Adrenal gland (tissue), 12 donors: ENCODE results near the gene PPM1F. TPM values are rescaled to one million over a fixed set of nuclear protein-coding genes. Genes with fewer than 3 reads are reported as not detected.
A peak's percentile ranks its signal among the peaks of the same experiment; 100 is the strongest.

Source experiments
- DNase-seq, 7 donors: peaks; one replicate each; pipeline ENCODE4 v3.0.0-alpha.2; 2019 to 2020
- H3K27ac ChIP-seq, 5 donors: fragments of 200-600 bp; sonication (generic) in 4 of 5; 1 replicate in 3 of 5; 2 replicates in 2 of 5; pipeline versions ENCODE4 v1.5.1 to v1.8.0; 2016 to 2020; ENCODE audit warnings: mild to moderate bottlenecking in 1 of 5
- H3K27me3 ChIP-seq: fragments of 200-600 bp; 2 replicates; pipeline ENCODE4 v1.8.0; 2021
- H3K36me3 ChIP-seq, 2 donors: fragments of 200-600 bp; replicated peaks in 1 of 2; 1 replicate in 1 of 2; 2 replicates in 1 of 2; pipeline versions ENCODE4 v1.5.1 to v1.8.0; 2018 to 2022
- H3K4me1 ChIP-seq, 2 donors: fragments of 200-600 bp; replicated peaks in 1 of 2; 1 replicate in 1 of 2; 2 replicates in 1 of 2; pipeline versions ENCODE4 v1.5.1 to v1.8.0; 2018 to 2021
- H3K4me3 ChIP-seq, 4 donors: fragments of 200-600 bp; sonication (generic) in 3 of 4; one replicate each; pipeline ENCODE4 v1.5.1; 2016 to 2018
- H3K9me3 ChIP-seq, 3 donors: fragments of 200-600 bp; sonication (generic) in 1 of 3; replicated peaks in 1 of 3; 1 replicate in 2 of 3; 2 replicates in 1 of 3; pipeline versions ENCODE4 v1.5.1 to v1.8.0; 2016 to 2021
- POLR2A ChIP-seq, 2 donors: fragments of 450-650 bp; IDR thresholded peaks; one replicate each; pipeline ENCODE4 v1.6.1; 2017; ENCODE audit warnings: antibody characterized with exemption in 2 of 2, mild to moderate bottlenecking in 2 of 2, moderate library complexity in 1 of 2
- whole genome bisulfite sequencing, 4 donors: extraction: QIAGEN DNeasy Blood & Tissue Kit in 2 of 4; methylation state at CpG; one replicate each; pipeline versions ENCODE4 v1.1.5 to v1.1.7; 2013 to 2017; 5-methylcytosine and 5-hydroxymethylcytosine counted together
- intact Hi-C, 2 donors: fragments of 100-400 bp; cut with DNase I; formaldehyde crosslinking; loops; one replicate each; pipeline versions ENCODE4 v1.14.1 to v1.15.0; 2022 to 2023
- polyA plus RNA-seq, 3 donors: library from polyadenylated mRNA; stranded (reverse); fragments of 200-250 nt in 2 of 3; fragments of 350-450 nt in 1 of 3; fragmentation: Illumina TruSeq in 1 of 3; extraction: RNeasy Lipid Tissue Mini Kit (QIAGEN cat#74804) in 1 of 3; gene quantifications; one replicate each; pipeline ENCODE4 v1.2.3, GENCODE V29; 2013 to 2014
- total RNA-seq, 9 donors: library from RNA; depleted of rRNA in 4 of 9; stranded (reverse); fragments of >200 nt in 4 of 9; fragments of 120-200 nt in 1 of 9; fragmentation: NEBNext Ultra II Directional in 1 of 9; extraction: Animal tissue kit (Norgen Biotek cat#: 25700) in 1 of 9; gene quantifications; one replicate each; pipeline versions ENCODE4 v1.1.0 to v1.2.4, GENCODE V29; 2013 to 2023
- TF ChIP-seq, protein P1 (sequence below), 6 experiments: fragments of 450-650 bp in 4 of 6; fragments of 200-600 bp in 2 of 6; sonication (generic) in 1 of 6; IDR thresholded peaks; 1 replicate in 5 of 6; 2 replicates in 1 of 6; pipeline versions ENCODE4 v1.5.1 to v1.8.0; 2016 to 2021; ENCODE audit warnings: antibody characterized with exemption in 6 of 6, mild to moderate bottlenecking in 2 of 6, moderate library complexity in 1 of 6
- donor health status: healthy with polysubstance abuse.
- donor health status: Bipolar disorder and iron deficiency.
- donor health status: DM: yes; HTN: yes; CAD: no.
- donor health status: DM: no; HTN: no; CAD: no.
- donor health status: DM: no; HTN: no; CAD: no.
- donor health status: DM: yes; HTN: yes; CAD: no.

The PPM1F gene
- total and polyA plus RNA-seq, 12 donors, result 9.9 to 60.6 (median 44.0) TPM

- intact Hi-C loops, result loop anchor here in 1 of 2 donors (10.0 kb wide), 1 partner anchor 233 kb away; no protein-coding TSS in a partner anchor
- peaks cover 27 to 40% of the 10 kb centered on the region in 2 donors for H3K4me1 ChIP-seq
- no peaks in the 10 kb centered on the region for H3K27me3 ChIP-seq
- H3K27ac ChIP-seq, result peak overlapping the region in 2 of 5 donors; percentile 24 to 50
- H3K36me3 ChIP-seq, result peaks cover 0 to 20% of the 10 kb centered on the region in 2 donors
- TF ChIP-seq POLR2A (IDR thresholded peaks at IDR 0.05), result no peak
- TF ChIP-seq, protein P1, sequence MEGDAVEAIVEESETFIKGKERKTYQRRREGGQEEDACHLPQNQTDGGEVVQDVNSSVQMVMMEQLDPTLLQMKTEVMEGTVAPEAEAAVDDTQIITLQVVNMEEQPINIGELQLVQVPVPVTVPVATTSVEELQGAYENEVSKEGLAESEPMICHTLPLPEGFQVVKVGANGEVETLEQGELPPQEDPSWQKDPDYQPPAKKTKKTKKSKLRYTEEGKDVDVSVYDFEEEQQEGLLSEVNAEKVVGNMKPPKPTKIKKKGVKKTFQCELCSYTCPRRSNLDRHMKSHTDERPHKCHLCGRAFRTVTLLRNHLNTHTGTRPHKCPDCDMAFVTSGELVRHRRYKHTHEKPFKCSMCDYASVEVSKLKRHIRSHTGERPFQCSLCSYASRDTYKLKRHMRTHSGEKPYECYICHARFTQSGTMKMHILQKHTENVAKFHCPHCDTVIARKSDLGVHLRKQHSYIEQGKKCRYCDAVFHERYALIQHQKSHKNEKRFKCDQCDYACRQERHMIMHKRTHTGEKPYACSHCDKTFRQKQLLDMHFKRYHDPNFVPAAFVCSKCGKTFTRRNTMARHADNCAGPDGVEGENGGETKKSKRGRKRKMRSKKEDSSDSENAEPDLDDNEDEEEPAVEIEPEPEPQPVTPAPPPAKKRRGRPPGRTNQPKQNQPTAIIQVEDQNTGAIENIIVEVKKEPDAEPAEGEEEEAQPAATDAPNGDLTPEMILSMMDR (IDR thresholded peaks at IDR 0.05), result peak; percentile 21 to 50 (median 40)
- no peaks in the 10 kb centered on the region for H3K9me3 ChIP-seq
- H3K4me3 ChIP-seq, result no peak overlapping the region
- 66 to 78% (median 68%) methylated on average over 16 of the region's 16 CpGs for WGBS, 4 donors
- no peak for DNase-seq
These were observed 5.3 kb downstream of the PPM1F start for GRCh38 chr22:21947040-21948014.

GRCh38 chr22:21946262-21946925, 6.3 kb downstream of the PPM1F start:
- Histone ChIP-seq H3K9me3 (no peaks in the 10 kb centered on the region), H3K4me3 (no peak overlapping the region), H3K36me3 (peaks cover 0 to 20% of the 10 kb centered on the region in 2 donors), H3K27ac (peak overlapping the region in 2 of 5 donors; percentile 24 to 50), H3K27me3 (no peaks in the 10 kb centered on the region), H3K4me1 (peaks cover 26 to 43% of the 10 kb centered on the region in 2 donors)
- intact Hi-C loops, result loop anchor here in 1 of 2 donors (10.0 kb wide), 1 partner anchor 232 kb away; no protein-coding TSS in a partner anchor
- DNase-seq, result no peak
- 86 to 89% (median 87%) methylated on average over 10 to 12 of the region's 12 CpGs for WGBS, 4 donors
- no peak for TF ChIP-seq POLR2A (IDR thresholded peaks at IDR 0.05)
- TF ChIP-seq, protein P1 (IDR thresholded peaks at IDR 0.05), result no peak

DNA sequence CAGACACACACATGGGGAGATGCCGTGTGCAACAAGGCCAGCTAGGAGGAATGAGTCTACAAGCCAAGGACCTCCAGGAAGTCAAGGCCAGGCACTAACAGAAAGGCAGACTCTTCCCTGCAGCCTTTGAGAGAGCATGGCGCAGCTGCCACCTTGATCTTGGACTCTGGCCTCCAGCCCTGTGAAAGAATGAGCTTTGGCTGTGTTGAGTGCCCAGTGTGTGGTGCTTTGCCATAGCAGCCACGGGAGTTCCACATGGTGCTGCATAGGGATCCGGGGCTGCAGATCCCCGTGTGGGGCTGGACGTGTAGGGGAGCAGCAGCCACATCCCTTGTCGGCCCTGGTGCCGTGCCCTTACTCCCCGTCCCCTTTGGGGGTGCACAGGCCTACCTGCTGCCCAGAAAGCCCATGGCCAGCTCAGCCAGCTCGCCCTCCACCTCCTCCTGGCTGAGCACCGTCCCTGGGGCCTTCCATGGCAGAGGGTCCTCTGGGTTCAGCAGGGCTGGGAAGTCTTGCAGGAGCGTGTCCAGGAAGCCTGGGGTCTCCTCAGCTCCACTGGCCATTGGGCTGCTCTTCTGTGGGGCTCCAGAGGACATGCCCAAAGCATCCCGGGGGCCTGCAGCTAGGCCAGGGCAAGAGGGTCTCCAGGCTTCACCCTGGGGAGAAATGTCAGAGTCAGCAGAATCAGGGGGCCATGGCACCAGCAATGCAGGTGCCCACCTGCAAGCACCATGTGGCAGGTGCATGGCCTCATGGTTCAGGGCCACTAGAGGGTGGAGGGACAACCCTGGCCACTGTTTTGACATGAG, 7.0 kb downstream of the PPM1F start:
- no peak overlapping the region for H3K4me3 ChIP-seq
- peaks cover 0 to 25% of the 10 kb centered on the region in 2 donors for H3K36me3 ChIP-seq
- no peaks in the 10 kb centered on the region for H3K9me3 ChIP-seq
- intact Hi-C loops, result loop anchor here in 1 of 2 donors (10.0 kb wide), 1 partner anchor 231 kb away; no protein-coding TSS in a partner anchor
- peaks cover 26 to 48% of the 10 kb centered on the region in 2 donors for H3K4me1 ChIP-seq
- DNase-seq, result peak in 3 of 7 donors; percentile 30 to 33 (median 32)
- H3K27ac ChIP-seq, result peak overlapping the region in 3 of 5 donors; percentile 19 to 98 (median 26)
- H3K27me3 ChIP-seq, result no peaks in the 10 kb centered on the region
- 72 to 100% (median 79%) methylated on average over 1 to 13 of the region's 13 CpGs for WGBS, 4 donors
- TF ChIP-seq, protein P1 (IDR thresholded peaks at IDR 0.05), result no peak
- TF ChIP-seq POLR2A (IDR thresholded peaks at IDR 0.05), result no peak
